ENCODE measurements around the gene GATB.
A peak's percentile ranks its signal among the peaks of the same experiment; 100 is the strongest.

GATB gene

GRCh38 chr4:151626228-151626627 lies 134.6 kb downstream of the GATB start:
- no peak for DNase-seq (ENCODE audit: low read depth)
- no peak overlapping the region for H3K4me3 ChIP-seq (ENCODE audit: low read depth, low read length)
- no peak for TF ChIP-seq CTCF (conservative IDR thresholded peaks at IDR 0.05; ENCODE audit: low read depth, low read length)

DNA sequence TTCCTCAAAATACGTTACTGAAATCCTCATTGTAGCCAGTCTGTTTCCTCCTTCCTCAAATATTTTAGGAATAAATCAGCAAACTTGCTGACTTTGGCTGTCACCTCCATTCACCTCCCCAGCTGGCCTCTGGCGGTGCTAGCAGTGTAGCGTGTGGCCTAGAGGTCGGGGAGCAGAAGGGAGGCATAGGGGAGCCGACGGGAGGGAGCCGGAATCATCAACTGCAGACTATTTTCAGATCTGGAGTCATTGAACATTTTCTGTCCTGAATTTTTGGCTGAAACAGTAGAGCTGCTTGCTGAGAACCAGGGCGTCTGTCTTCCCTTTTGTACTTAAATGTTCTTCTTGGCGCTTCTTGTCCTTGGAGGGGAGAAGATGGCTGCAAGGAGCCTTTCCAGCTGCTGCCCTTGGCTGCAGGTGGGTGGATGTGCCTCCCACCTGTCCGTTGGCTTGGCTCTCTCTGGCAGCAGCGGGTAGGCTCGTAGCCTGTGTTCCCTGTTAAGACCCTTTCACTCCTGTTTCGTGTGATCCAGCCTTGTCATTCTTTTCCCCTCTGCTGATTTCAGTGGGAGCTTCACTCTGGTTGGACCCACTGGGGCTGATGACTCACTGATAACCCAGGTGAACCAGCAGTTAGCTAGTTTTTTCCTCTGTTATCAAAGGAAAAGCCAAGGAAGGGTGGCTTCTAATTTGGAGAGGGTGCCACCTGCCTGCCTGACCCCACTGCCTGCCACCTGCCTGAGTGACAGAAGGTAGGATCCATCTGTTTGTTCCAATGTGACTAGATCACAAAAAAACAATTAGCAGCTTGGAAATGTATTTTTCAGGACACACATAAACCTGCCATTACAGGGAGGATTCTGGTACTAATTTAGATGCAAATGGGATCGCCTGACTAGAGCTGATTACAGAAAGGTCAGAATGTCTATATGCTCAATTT lies 135.9 kb downstream of the GATB start:
- H3K4me3 ChIP-seq (ENCODE audit: low read depth, low read length): no peak overlapping the region
- TF ChIP-seq CTCF (conservative IDR thresholded peaks at IDR 0.05; ENCODE audit: low read depth, low read length): peak; percentile 2
- peak; percentile 31 for DNase-seq (ENCODE audit: low read depth)

Measured in choroid plexus epithelial cell (primary cell).